Endodermal cell (in vitro differentiated cells): ENCODE results near the gene ZNF648. TPM values are rescaled to one million over a fixed set of nuclear protein-coding genes. Genes with fewer than 3 reads are reported as not detected.
A peak's percentile ranks its signal among the peaks of the same experiment; 100 is the strongest.

Experiments
- DNase-seq: peaks from one replicate; pipeline ENCODE4 v3.0.0-alpha.2; 2017
- H3K27ac ChIP-seq: 2 replicates; pipeline ENCODE4 v1.5.1; 2013; ENCODE audit warnings: mild to moderate bottlenecking, low read depth, low read length, moderate library complexity
- H3K27me3 ChIP-seq: 2 replicates; pipeline ENCODE4 v1.6.1; 2013; ENCODE audit warnings: mild to moderate bottlenecking, low read length, moderate library complexity; ENCODE audit not compliant: insufficient read depth, control insufficient read depth, poor library complexity, severe bottlenecking
- H3K36me3 ChIP-seq: 2 replicates; pipeline ENCODE4 v1.7.0; 2013; ENCODE audit warnings: mild to moderate bottlenecking, low read length, moderate library complexity; ENCODE audit not compliant: control insufficient read depth, insufficient read depth
- H3K4me1 ChIP-seq: one replicate; pipeline ENCODE4 v1.7.0; 2013; ENCODE audit warnings: low read length; ENCODE audit not compliant: control insufficient read depth, insufficient read depth
- H3K4me3 ChIP-seq: 2 replicates; pipeline ENCODE4 v1.5.1; 2013; ENCODE audit warnings: mild to moderate bottlenecking, low read length, moderate library complexity
- H3K9ac ChIP-seq: 2 replicates; pipeline ENCODE4 v1.6.1; 2013; ENCODE audit warnings: mild to moderate bottlenecking, low read length, moderate library complexity; ENCODE audit not compliant: poor library complexity, severe bottlenecking; ENCODE audit errors: extremely low read depth
- H3K9me3 ChIP-seq: 2 replicates; pipeline ENCODE4 v1.6.1; 2013; ENCODE audit warnings: mild to moderate bottlenecking, low read length, moderate library complexity; ENCODE audit not compliant: control insufficient read depth
- H3K27ac Mint-ChIP-seq: 2 replicates; pipeline ENCODE4 v1.8.0; 2020; ENCODE audit warnings: mixed read lengths
- H3K27me3 Mint-ChIP-seq: 2 replicates; pipeline ENCODE4 v1.8.0; 2021; ENCODE audit warnings: mild to moderate bottlenecking, mixed read lengths; ENCODE audit not compliant: insufficient read depth
- H3K36me3 Mint-ChIP-seq: 2 replicates; pipeline ENCODE4 v1.8.0; 2020; ENCODE audit warnings: low read depth, mixed read lengths
- H3K4me1 Mint-ChIP-seq: 2 replicates; pipeline ENCODE4 v1.8.0; 2020; ENCODE audit warnings: mixed read lengths
- H3K4me3 Mint-ChIP-seq: 2 replicates; pipeline ENCODE4 v1.8.0; 2020; ENCODE audit warnings: mild to moderate bottlenecking, moderate library complexity, mixed read lengths
- H3K9me3 Mint-ChIP-seq: 2 replicates; pipeline ENCODE4 v1.8.0; 2020; ENCODE audit warnings: mild to moderate bottlenecking, mixed read lengths
- CTCF ChIP-seq: fragments of 200-600 bp; sonication (generic); conservative IDR thresholded peaks from 2 replicates; pipeline ENCODE4 v1.5.0; 2021; ENCODE audit warnings: antibody characterized with exemption, mild to moderate bottlenecking
- WGBS, 2 experiments: methylation state at CpG; one replicate each; pipeline versions ENCODE4 v1.1.5 to v1.1.7; 2013; ENCODE audit warnings: missing lambda C conversion rate in 2 of 2, mixed read lengths in 1 of 2; ENCODE audit not compliant: insufficient coverage in 1 of 2, insufficient read length in 1 of 2; 5-methylcytosine and 5-hydroxymethylcytosine counted together
- total RNA-seq, 2 donors: library from RNA; stranded (reverse); fragmentation: NEBNext Ultra II Directional in 1 of 2; extraction: Animal tissue kit (Norgen Biotek cat#: 25700) in 1 of 2; gene quantifications; 2 replicates in 1 of 2; 3 replicates in 1 of 2; pipeline ENCODE4 v1.2.1, GENCODE V29; 2021

Gene ZNF648
- total RNA-seq, 2 donors from 2014 or later = 0.29 TPM; not detected in 1

- Mint-ChIP-seq H3K27me3 (no peaks in the 10 kb centered on the region), H3K27ac (no peak overlapping the region)
- whole genome bisulfite sequencing, 2 experiments = 93 to 100% methylated on average over 2 to 6 of the region's 6 CpGs
These were observed 24.2 kb upstream of the ZNF648 start for GRCh38 chr1:182085726-182086125.

GRCh38 chr1:182084487-182085316 lies 23.2 kb upstream of the ZNF648 start:
- Mint-ChIP-seq H3K36me3 (no peaks in the 10 kb centered on the region), H3K27ac (peak overlapping the region; percentile 54), H3K4me3 (no peak overlapping the region), H3K4me1 (peaks cover 15% of the 10 kb centered on the region), H3K27me3 (no peaks in the 10 kb centered on the region), H3K9me3 (no peaks in the 10 kb centered on the region)
- Histone ChIP-seq H3K9me3 (no peaks in the 10 kb centered on the region), H3K27ac (no peak overlapping the region), H3K9ac (no peak overlapping the region), H3K4me1 (no peaks in the 10 kb centered on the region), H3K4me3 (no peak overlapping the region), H3K36me3 (no peaks in the 10 kb centered on the region), H3K27me3 (no peaks in the 10 kb centered on the region)
- 17 to 20% methylated on average over 3 to 8 of the region's 8 CpGs for WGBS, 2 experiments
- peak; percentile 89 for TF ChIP-seq CTCF
- DNase-seq = peak; percentile 98

More at GRCh38 chr1:182085726-182086125, 24.2 kb upstream of the ZNF648 start:
- H3K4me1 ChIP-seq = no peaks in the 10 kb centered on the region
- H3K4me3 ChIP-seq = no peak overlapping the region
- no peak overlapping the region for H3K27ac ChIP-seq
- Mint-ChIP-seq H3K9me3 (no peaks in the 10 kb centered on the region), H3K36me3 (no peaks in the 10 kb centered on the region), H3K4me3 (no peak overlapping the region), H3K4me1 (peaks cover 15% of the 10 kb centered on the region)
- no peak overlapping the region for H3K9ac ChIP-seq
- no peak for TF ChIP-seq CTCF
- no peaks in the 10 kb centered on the region for H3K36me3 ChIP-seq
- no peaks in the 10 kb centered on the region for H3K27me3 ChIP-seq
- DNase-seq = no peak
- no peaks in the 10 kb centered on the region for H3K9me3 ChIP-seq

- 67 to 87% methylated on average over 1 to 3 of the region's 3 CpGs for WGBS, 2 experiments
- Mint-ChIP-seq H3K27ac (peak overlapping the region; percentile 54), H3K4me1 (peaks cover 15% of the 10 kb centered on the region)
These were observed 22.5 kb upstream of the ZNF648 start for GRCh38 chr1:182083851-182084486.

More at GRCh38 chr1:182083851-182084486, 22.5 kb upstream of the ZNF648 start:
- H3K36me3 ChIP-seq = no peaks in the 10 kb centered on the region
- H3K9ac ChIP-seq = no peak overlapping the region
- Mint-ChIP-seq H3K36me3 (no peaks in the 10 kb centered on the region), H3K27me3 (no peaks in the 10 kb centered on the region), H3K9me3 (no peaks in the 10 kb centered on the region), H3K4me3 (no peak overlapping the region)
- H3K4me1 ChIP-seq = no peaks in the 10 kb centered on the region
- H3K27me3 ChIP-seq = no peaks in the 10 kb centered on the region
- H3K4me3 ChIP-seq = no peak overlapping the region
- no peak for TF ChIP-seq CTCF
- DNase-seq = no peak
- H3K9me3 ChIP-seq = no peaks in the 10 kb centered on the region
- H3K27ac ChIP-seq = no peak overlapping the region
